Hepatic stellate cell (primary cell): ENCODE results near the gene CBARP.
"Not testable (repeated sequence)": the region's sequence is repeated elsewhere in the genome, so short reads cannot be mapped to it uniquely, and the experiment has no call there.

Experiments used
- DNase-seq: peaks from one replicate; pipeline ENCODE4 v3.0.0; 2011; ENCODE audit warnings: low spot score

CBARP gene

DNA sequence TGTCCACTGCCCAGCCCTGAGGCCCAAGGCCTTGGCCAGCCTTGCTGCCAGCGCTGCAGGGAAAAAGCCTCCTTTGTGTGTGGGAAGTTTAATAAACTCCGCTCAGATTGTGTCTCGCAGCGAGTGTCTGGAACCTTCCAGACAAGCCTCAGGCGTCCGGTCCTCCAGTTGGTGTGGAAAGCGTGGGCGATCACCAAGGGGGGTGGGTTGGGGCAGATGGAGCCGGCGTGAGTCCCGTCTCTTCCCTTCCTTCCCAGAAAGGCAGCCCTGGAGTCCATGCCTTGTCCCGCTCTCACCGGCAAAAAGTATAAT, 27.6 kb downstream of the CBARP start:
- no peak for DNase-seq

DNA sequence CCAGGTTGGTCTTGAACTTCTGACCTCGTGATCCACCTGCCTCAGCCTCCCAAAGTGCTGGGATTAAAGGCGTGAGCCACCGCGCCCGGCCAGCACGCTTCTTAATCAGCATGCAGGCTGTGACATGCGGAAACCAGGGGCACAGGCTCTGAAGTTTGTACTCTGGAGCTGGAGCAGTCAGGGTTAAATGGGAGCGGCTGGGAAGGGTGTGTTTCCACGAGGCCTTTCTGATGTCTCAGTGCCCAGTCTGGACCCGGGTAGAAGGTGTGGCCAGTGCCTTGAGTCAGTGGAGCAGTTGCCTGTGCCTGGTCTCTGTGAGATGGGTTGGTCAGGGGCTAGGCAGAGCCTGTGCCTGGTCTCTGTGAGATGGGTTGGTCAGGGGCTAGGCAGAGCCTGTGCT, 29.0 kb downstream of the CBARP start:
- not testable (repeated sequence) for DNase-seq

DNA sequence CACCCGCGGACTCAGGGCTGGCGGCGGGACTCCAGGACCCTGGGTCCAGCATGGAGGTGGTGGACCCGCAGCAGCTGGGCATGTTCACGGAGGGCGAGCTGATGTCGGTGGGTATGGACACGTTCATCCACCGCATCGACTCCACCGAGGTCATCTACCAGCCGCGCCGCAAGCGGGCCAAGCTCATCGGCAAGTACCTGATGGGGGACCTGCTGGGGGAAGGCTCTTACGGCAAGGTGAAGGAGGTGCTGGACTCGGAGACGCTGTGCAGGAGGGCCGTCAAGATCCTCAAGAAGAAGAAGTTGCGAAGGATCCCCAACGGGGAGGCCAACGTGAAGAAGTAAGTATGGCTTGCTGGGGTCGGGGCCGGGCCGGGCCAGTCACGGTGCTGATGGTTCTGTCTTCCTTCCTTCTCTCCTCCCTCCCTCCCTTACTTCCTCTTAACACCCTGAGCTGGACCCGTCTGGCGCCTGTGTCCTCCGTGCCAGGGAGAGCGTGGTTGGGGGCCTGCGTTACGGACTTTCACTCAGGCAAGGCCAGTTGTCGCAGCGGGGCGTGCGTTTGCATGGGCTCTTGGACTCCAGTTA, 30.8 kb downstream of the CBARP start:
- no peak for DNase-seq

DNA sequence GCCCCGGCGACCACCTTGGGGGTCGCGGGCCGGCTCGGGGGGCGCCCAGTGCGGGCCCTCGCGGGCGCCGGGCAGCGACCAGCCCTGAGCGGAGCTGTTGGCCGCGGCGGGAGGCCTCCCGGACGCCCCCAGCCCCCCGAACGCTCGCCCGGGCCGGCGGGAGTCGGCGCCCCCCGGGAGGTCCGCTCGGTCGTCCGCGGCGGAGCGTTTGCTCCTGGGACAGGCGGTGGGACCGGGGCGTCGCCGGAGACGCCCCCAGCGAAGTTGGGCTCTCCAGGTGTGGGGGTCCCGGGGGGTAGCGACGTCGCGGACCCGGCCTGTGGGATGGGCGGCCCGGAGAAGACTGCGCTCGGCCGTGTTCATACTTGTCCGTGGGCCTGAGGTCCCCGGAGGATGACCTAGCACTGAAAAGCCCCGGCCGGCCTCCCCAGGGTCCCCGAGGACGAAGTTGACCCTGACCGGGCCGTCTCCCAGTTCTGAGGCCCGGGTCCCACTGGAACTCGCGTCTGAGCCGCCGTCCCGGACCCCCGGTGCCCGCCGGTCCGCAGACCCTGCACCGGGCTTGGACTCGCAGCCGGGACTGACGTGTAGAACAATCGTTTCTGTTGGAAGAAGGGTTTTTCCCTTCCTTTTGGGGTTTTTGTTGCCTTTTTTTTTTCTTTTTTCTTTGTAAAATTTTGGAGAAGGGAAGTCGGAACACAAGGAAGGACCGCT, 31.5 kb downstream of the CBARP start:
- DNase-seq: no peak

DNA sequence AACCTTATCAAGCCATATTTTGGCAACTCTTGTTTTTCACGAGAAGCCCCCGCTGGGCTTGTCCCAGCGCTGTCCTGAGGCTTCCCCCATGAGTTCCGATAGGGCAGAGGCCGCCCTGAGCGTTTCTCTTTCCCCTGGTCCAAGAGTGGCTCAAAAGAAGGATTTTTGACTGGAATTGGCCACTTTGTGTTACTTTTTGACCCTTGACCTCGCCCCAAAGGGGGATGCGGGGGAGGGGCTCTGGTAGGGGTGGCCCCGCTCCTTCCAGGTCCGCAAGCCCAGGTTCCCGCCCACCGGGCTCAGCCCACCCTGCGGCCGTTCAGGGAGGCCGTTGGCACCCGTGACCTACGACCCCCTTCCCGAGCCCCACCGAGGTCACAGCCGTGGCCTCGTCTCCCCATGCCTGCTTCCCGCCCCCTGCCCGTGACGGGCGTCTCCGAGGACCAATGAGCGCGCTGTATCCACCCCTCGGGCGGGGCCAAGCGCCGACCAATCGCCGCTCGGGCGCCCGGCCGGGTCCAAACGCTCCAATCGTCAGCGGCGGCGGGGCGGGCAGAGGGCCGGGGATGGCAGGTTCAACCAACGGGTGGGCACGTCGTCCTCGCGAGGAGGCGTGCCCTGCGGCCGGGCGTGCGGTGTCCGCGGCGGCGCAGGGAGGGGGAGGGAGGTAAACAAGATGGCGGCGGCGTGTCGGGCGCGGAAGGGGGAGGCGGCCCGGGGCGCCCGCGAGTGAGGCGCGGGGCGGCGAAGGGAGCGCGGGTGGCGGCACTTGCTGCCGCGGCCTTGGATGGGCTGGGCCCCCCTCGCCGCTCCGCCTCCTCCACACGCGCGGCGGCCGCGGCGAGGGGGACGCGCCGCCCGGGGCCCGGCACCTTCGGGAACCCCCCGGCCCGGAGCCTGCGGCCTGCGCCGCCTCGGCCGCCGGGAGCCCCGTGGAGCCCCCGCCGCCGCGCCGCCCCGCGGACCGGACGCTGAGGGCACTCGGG, 32.4 kb downstream of the CBARP start, which contains the start of gene STK11:
Gene STK11 (plus strand): TSS at position 665 of the 986 bp plus-strand sequence. CDS start 1,136 bp downstream, outside the sequence.
- DNase-seq: peak; percentile 100

DNA sequence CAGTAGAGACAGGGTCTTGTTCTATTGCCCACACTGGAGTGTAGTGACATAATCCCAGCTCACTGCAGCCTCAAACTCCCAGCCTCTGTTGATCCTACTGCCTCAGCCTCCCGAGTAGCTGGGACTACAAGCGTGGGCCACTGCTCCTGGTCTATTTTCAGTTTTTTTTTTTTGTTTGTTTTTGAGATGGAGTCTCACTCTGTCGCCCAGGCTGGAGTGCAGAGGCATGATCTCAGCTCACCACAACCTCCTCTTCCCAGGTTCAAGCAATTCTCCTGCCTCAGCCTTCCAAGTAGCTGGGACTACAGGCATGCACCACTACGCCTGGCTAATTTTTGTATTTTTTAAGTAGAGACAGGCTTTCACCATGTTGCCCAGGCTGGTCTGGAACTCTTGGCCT, 37.2 kb downstream of the CBARP start:
- DNase-seq: not testable (repeated sequence)

DNA sequence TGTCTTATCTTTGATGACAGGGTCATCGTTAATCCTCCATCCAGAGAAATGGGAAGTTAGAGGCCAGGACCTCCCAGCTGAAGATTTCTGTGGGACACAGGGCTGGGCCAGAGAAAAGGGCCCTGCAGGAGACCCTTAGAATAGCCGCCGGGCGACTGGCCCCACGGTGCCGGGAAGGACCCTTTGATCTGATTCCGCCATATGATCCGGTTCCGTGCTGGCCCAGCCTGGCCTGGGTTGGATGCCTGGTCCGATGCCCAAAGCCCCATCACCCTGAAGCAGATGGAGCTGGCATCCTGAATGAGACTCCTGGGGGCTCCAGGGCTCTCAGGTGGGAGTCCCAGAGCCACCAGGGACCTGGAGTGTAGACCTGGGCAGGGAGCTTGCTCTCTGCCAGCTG, 38.3 kb downstream of the CBARP start:
- no peak for DNase-seq

DNA sequence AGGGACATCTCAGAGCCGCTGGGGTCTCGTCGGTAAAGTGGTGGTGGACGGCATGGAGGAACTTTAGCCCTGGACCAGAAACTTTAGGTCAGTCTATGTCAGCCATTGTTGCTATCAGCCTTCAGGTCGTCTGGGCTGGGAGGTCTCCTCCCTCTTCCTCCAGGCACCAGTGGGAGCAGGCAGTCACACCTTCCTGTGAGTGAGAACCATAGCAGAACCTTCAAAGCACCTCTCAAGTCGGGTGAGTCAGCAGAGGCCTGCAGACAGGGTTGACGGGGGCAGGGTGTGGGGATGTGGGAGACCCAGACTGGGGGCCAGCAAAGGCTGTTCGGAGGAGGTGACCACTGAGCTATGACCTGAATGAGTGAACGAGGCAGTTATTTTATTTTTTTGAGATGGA, 48.4 kb downstream of the CBARP start:
- DNase-seq: no peak

DNA sequence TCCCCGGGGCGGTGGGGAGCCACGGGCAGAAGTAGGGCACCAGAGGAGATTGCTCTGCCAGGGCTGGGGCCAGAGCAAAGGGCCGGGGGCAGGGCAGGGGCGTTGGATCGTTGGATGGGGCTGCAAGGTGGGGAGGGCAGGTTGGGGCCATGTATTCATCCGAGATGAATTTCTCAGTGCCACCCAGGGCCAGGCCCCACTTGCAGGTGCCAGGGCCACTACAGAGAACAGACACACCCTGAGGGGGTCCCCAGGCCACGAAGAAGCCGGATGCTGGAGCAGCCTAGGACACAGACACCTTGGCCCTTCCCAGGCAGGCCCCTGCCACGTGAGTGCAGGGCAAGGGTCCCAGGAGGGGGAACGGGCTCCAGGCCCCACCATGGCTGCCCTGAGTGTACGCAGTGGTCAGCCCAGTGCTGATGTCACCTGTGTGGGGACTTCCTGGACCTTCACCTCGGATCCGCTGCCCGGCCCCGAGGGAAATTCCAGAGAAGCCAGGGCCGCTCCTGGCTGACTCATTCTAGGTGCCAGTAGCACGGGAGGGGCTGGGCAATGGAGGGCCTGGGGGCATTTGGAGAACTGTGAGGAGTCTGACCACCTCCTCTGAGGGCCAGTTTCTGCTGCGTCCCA, 54.1 kb downstream of the CBARP start:
- DNase-seq: no peak

DNA sequence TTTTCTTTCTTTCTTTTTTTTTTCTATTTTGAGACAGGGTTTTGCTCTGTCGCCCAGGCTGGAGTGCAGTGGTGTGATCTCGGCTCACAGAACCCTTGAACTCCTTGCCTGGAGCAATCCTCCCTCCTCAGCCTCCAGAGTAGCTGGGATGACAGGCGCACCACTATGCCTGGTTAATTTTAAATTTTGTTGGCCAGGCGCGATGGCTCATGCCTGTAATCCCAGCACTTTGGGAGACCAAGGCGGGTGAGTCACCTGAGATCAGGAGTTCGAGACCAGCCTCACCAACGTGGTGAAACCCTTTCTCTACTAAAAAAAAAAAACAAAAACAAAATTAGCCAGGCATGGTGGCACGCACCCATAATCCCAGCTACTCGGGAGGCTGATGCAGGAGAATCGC, 55.1 kb downstream of the CBARP start:
- no peak for DNase-seq

DNA sequence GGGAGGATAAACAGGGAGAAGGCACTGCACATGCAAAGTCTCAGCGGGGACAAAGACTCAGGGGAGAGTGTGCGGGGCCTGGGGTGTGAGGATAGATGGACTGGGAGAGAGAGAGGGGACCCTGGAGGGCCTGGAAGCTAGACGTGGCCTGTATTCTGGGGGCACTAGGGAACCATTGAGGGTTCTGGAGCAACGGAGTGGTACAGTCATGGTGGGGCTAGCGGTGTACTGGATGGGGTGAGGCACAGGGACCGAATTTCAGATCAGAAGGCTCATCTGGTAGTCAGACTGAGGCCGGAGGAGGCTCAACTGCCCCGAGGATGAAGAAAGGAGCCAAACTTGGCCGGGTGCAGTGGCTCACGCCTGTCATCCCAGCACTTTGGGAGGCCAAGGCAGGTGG, 55.7 kb downstream of the CBARP start:
- no peak for DNase-seq

DNA sequence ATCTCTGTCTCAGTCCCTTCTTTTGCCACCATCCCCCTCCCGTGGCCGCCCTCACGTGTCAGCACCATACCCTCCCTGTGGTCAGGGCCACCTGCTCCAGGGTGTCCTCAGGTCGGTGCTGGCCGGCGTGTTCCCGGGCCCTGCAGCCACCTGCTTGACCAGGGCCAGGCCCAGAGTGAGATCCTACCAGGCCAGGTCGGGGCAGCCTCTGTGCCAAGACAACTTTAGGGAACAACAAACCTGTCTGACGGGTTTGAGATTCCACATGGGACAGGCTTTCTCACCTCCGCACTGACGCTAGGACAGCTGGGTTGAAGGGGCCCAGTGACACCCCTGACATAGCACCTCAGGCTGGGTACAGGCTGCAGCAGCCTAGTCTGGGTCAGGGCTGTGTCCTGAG, 56.2 kb downstream of the CBARP start:
- no peak for DNase-seq
